Osteoblast (primary cell): Measurements from ENCODE around the gene AR. TPM values are rescaled to one million over a fixed set of nuclear protein-coding genes. Genes with fewer than 3 reads are reported as not detected.

Experiments
- DNase-seq: peaks from one replicate; pipeline ENCODE4 v3.0.0; 2011; ENCODE audit warnings: low spot score, mixed read lengths; ENCODE audit not compliant: insufficient read length; ENCODE audit errors: missing footprints
- H2AFZ ChIP-seq: 2 replicates; pipeline ENCODE4 v1.6.0; 2011; ENCODE audit warnings: mild to moderate bottlenecking, low read length
- H3K27ac ChIP-seq: 2 replicates; pipeline ENCODE4 v1.5.1; 2011; ENCODE audit warnings: mild to moderate bottlenecking, low read depth, low read length, moderate library complexity
- H3K27me3 ChIP-seq: 2 replicates; pipeline ENCODE4 v1.6.0; 2012; ENCODE audit warnings: mild to moderate bottlenecking, control low read depth, inconsistent platforms, low read length, moderate library complexity; ENCODE audit not compliant: insufficient read depth
- H3K36me3 ChIP-seq: 2 replicates; pipeline ENCODE4 v1.5.1; 2011; ENCODE audit warnings: mild to moderate bottlenecking, low read length, control low read depth, moderate library complexity; ENCODE audit not compliant: insufficient read depth
- H3K4me1 ChIP-seq: 2 replicates; pipeline ENCODE4 v1.5.1; 2011; ENCODE audit warnings: mild to moderate bottlenecking, low read length, control low read depth, moderate library complexity; ENCODE audit not compliant: insufficient read depth
- H3K4me2 ChIP-seq: 2 replicates; pipeline ENCODE4 v1.6.0; 2011; ENCODE audit warnings: mild to moderate bottlenecking, low read length; ENCODE audit not compliant: insufficient read depth
- H3K4me3 ChIP-seq: fragments of 200-600 bp; sonication (generic); 3 replicates; pipeline ENCODE4 v1.5.1; 2012; ENCODE audit warnings: mild to moderate bottlenecking, low read length, inconsistent platforms; ENCODE audit not compliant: insufficient read depth
- H3K79me2 ChIP-seq: 2 replicates; pipeline ENCODE4 v1.6.0; 2012; ENCODE audit warnings: mild to moderate bottlenecking, low read length, control low read depth, inconsistent platforms; ENCODE audit not compliant: insufficient read depth
- H3K9me3 ChIP-seq: 2 replicates; pipeline ENCODE4 v1.5.1; 2011; ENCODE audit warnings: low read depth, low read length, control low read depth
- H4K20me1 ChIP-seq: 2 replicates; pipeline ENCODE4 v1.6.0; 2012; ENCODE audit warnings: mild to moderate bottlenecking, low read length, control low read depth; ENCODE audit not compliant: insufficient read depth
- CTCF ChIP-seq: IDR thresholded peaks from 2 replicates; pipeline ENCODE4 v1.5.1; 2011; ENCODE audit warnings: mild to moderate bottlenecking, low read depth, low read length, moderate library complexity; ENCODE audit errors: extremely low read depth
- total RNA-seq: library from RNA; depleted of rRNA; stranded (reverse); fragments of >200 nt; gene quantifications from 2 replicates; pipeline ENCODE4 v1.2.3, GENCODE V29; 2012

The AR gene
- total RNA-seq, 1 donor = 4.7 TPM

GRCh38 chrX:67568769-67569168 is 24.9 kb downstream of the AR start:
- TF ChIP-seq CTCF = no peak
- DNase-seq = no peak

GRCh38 chrX:67570839-67571238 is 27.0 kb downstream of the AR start:
- Histone ChIP-seq H3K36me3 (no peaks in the 10 kb centered on the region), H3K4me2 (no peak overlapping the region), H3K4me1 (no peaks in the 10 kb centered on the region), H3K79me2 (no peaks in the 10 kb centered on the region), H3K9me3 (no peaks in the 10 kb centered on the region), H3K27ac (no peak overlapping the region), H4K20me1 (no peaks in the 10 kb centered on the region), H2AFZ (no peak overlapping the region), H3K27me3 (no peaks in the 10 kb centered on the region), H3K4me3 (no peak overlapping the region)
- DNase-seq = no peak
- no peak for TF ChIP-seq CTCF

More at GRCh38 chrX:67568769-67569168, 24.9 kb downstream of the AR start:
- Histone ChIP-seq H3K4me2 (no peak overlapping the region), H3K27ac (no peak overlapping the region), H2AFZ (no peak overlapping the region), H4K20me1 (no peaks in the 10 kb centered on the region), H3K9me3 (no peaks in the 10 kb centered on the region), H3K36me3 (no peaks in the 10 kb centered on the region), H3K79me2 (no peaks in the 10 kb centered on the region), H3K4me3 (no peak overlapping the region), H3K27me3 (no peaks in the 10 kb centered on the region), H3K4me1 (no peaks in the 10 kb centered on the region)

GRCh38 chrX:67574696-67575095 is 30.9 kb downstream of the AR start:
- Histone ChIP-seq H3K4me1 (no peaks in the 10 kb centered on the region), H4K20me1 (no peaks in the 10 kb centered on the region), H3K4me2 (no peak overlapping the region), H3K9me3 (no peaks in the 10 kb centered on the region), H3K79me2 (no peaks in the 10 kb centered on the region), H3K36me3 (no peaks in the 10 kb centered on the region), H3K4me3 (no peak overlapping the region), H3K27me3 (no peaks in the 10 kb centered on the region), H3K27ac (no peak overlapping the region), H2AFZ (no peak overlapping the region)
- no peak for DNase-seq
- no peak for TF ChIP-seq CTCF

GRCh38 chrX:67582436-67582835 is 38.6 kb downstream of the AR start:
- Histone ChIP-seq H3K4me3 (no peak overlapping the region), H3K36me3 (no peaks in the 10 kb centered on the region), H3K79me2 (no peaks in the 10 kb centered on the region), H4K20me1 (no peaks in the 10 kb centered on the region), H3K9me3 (no peaks in the 10 kb centered on the region), H3K4me1 (no peaks in the 10 kb centered on the region), H3K4me2 (no peak overlapping the region), H3K27ac (no peak overlapping the region), H3K27me3 (no peaks in the 10 kb centered on the region), H2AFZ (no peak overlapping the region)
- no peak for TF ChIP-seq CTCF
- no peak for DNase-seq
